BE2C (cell line): Measurements from ENCODE around the gene HYAL3.

Experiments
- DNase-seq: peaks from one replicate; pipeline ENCODE4 v3.0.0-alpha.2; 2020
- H3K27me3 ChIP-seq: fragments of 250-450 bp; sonication (Bioruptor Pico); 2 replicates; pipeline ENCODE4 v1.5.1; 2020; ENCODE audit warnings: mild to moderate bottlenecking
- H3K36me3 ChIP-seq: fragments of 250-450 bp; sonication (Bioruptor Pico); 2 replicates; pipeline ENCODE4 v1.5.1; 2020; ENCODE audit warnings: mild to moderate bottlenecking
- H3K4me1 ChIP-seq: fragments of 250-450 bp; sonication (Bioruptor Pico); 2 replicates; pipeline ENCODE4 v1.5.1; 2020
- H3K4me3 ChIP-seq: 2 replicates; pipeline ENCODE4 v1.5.1; 2011; ENCODE audit warnings: low read depth, low read length
- H3K9me3 ChIP-seq: fragments of 250-450 bp; sonication (Bioruptor Pico); 2 replicates; pipeline ENCODE4 v1.5.1; 2020
- CTCF ChIP-seq: IDR thresholded peaks from 2 replicates; pipeline ENCODE4 v1.5.1; 2012; ENCODE audit warnings: mild to moderate bottlenecking, low read depth, low read length

Gene HYAL3

GRCh38 chr3:50299929-50300680 lies 900 bp upstream of the HYAL3 start:
- Histone ChIP-seq H3K4me1 (no peaks in the 10 kb centered on the region; the same call in 1 of the 2 replicates), H3K27me3 (no peaks in the 10 kb centered on the region), H3K36me3 (no peaks in the 10 kb centered on the region), H3K9me3 (no peaks in the 10 kb centered on the region), H3K4me3 (peak overlapping the region; percentile 41)
- TF ChIP-seq CTCF, result no peak
- no peak for DNase-seq

- Histone ChIP-seq H3K4me3 (peak overlapping the region; percentile 41), H3K4me1 (no peaks in the 10 kb centered on the region; the same call in 1 of the 2 replicates), H3K36me3 (no peaks in the 10 kb centered on the region), H3K9me3 (no peaks in the 10 kb centered on the region), H3K27me3 (no peaks in the 10 kb centered on the region)
- no peak for DNase-seq
- TF ChIP-seq CTCF, result no peak
Measured at GRCh38 chr3:50299638-50299928, 378 bp upstream of the HYAL3 start.

GRCh38 chr3:50297896-50298725 lies 1.1 kb downstream of the HYAL3 start:
- no peak for DNase-seq
- Histone ChIP-seq H3K9me3 (no peaks in the 10 kb centered on the region), H3K4me1 (no peaks in the 10 kb centered on the region; the same call in 1 of the 2 replicates), H3K27me3 (no peaks in the 10 kb centered on the region), H3K36me3 (no peaks in the 10 kb centered on the region), H3K4me3 (peak overlapping the region; percentile 72)
- no peak for TF ChIP-seq CTCF

- Histone ChIP-seq H3K9me3 (no peaks in the 10 kb centered on the region), H3K4me1 (no peaks in the 10 kb centered on the region; the same call in 1 of the 2 replicates), H3K27me3 (no peaks in the 10 kb centered on the region), H3K4me3 (no peak overlapping the region), H3K36me3 (no peaks in the 10 kb centered on the region)
- DNase-seq, result no peak
- TF ChIP-seq CTCF, result no peak
Measured at GRCh38 chr3:50297384-50297775, 1.8 kb downstream of the HYAL3 start.

- H3K36me3 ChIP-seq, result no peaks in the 10 kb centered on the region
- H3K4me3 ChIP-seq, result no peak overlapping the region
- no peak for DNase-seq
- TF ChIP-seq CTCF, result no peak
- no peaks in the 10 kb centered on the region for H3K27me3 ChIP-seq
- H3K4me1 ChIP-seq, result no peaks in the 10 kb centered on the region; the same call in 1 of the 2 replicates
- no peaks in the 10 kb centered on the region for H3K9me3 ChIP-seq
Measured at GRCh38 chr3:50296721-50297383, 2.4 kb downstream of the HYAL3 start.
